Medulla oblongata (tissue), 1 donor: ENCODE measurements around the gene KLK13.

Experiments used
- DNase-seq: peaks from one replicate; pipeline ENCODE4 v3.0.0-alpha.2; 2015; ENCODE audit errors: extremely low spot score

The KLK13 gene

GRCh38 chr19:51060973-51061372 is 3.9 kb downstream of the KLK13 start:
- no peak for DNase-seq

- no peak for DNase-seq
Observed at GRCh38 chr19:51060336-51060735, 4.6 kb downstream of the KLK13 start.

- DNase-seq, result no peak
Observed at GRCh38 chr19:51059715-51060114, 5.2 kb downstream of the KLK13 start.

- no peak for DNase-seq
Observed at GRCh38 chr19:51055866-51056265, 9.0 kb downstream of the KLK13 start.

- DNase-seq, result no peak
Observed at GRCh38 chr19:51047031-51047335, 17.9 kb downstream of the KLK13 start.

- no peak for DNase-seq
Observed at GRCh38 chr19:51044327-51044726, 20.6 kb downstream of the KLK13 start.

GRCh38 chr19:51043497-51043896 is 21.4 kb downstream of the KLK13 start:
- no peak for DNase-seq

- no peak for DNase-seq
Observed at GRCh38 chr19:51040151-51040550, 24.7 kb downstream of the KLK13 start.

- DNase-seq, result no peak
Observed at GRCh38 chr19:51036519-51036918, 28.4 kb downstream of the KLK13 start.

- no peak for DNase-seq
Observed at GRCh38 chr19:51034704-51035103, 30.2 kb downstream of the KLK13 start, which contains the start of gene KLK12. KLK12 (minus strand) TSS chr19:51035002; CDS start chr19:51034621, 381 bp downstream.

GRCh38 chr19:51031880-51032225 is 33.0 kb downstream of the KLK13 start:
- no peak for DNase-seq

GRCh38 chr19:51031220-51031879 is 33.5 kb downstream of the KLK13 start:
- no peak for DNase-seq

- DNase-seq, result no peak
Observed at GRCh38 chr19:51030631-51031030, 34.3 kb downstream of the KLK13 start.

- no peak for DNase-seq
Observed at GRCh38 chr19:51029718-51030117, 35.2 kb downstream of the KLK13 start.

GRCh38 chr19:51027873-51028272 is 37.0 kb downstream of the KLK13 start:
- no peak for DNase-seq

GRCh38 chr19:51027126-51027806 is 37.6 kb downstream of the KLK13 start:
- DNase-seq, result no peak

- DNase-seq, result no peak
Observed at GRCh38 chr19:51026554-51026831, 38.4 kb downstream of the KLK13 start, which contains the start of gene KLK11. KLK11 (minus strand) TSS chr19:51026616; CDS start chr19:51025631, 985 bp downstream.

GRCh38 chr19:51025809-51026553 is 38.9 kb downstream of the KLK13 start:
- no peak for DNase-seq

- DNase-seq, result no peak
Observed at GRCh38 chr19:51025401-51025800, 39.5 kb downstream of the KLK13 start.

GRCh38 chr19:51024924-51025323 is 40.0 kb downstream of the KLK13 start:
- DNase-seq, result no peak

GRCh38 chr19:51023946-51024345 is 40.9 kb downstream of the KLK13 start:
- no peak for DNase-seq

GRCh38 chr19:51022526-51022925 is 42.4 kb downstream of the KLK13 start:
- no peak for DNase-seq

- peak; percentile 57 for DNase-seq
Observed at GRCh38 chr19:51020988-51021651, 43.8 kb downstream of the KLK13 start.
